GM18499 (cell line): ENCODE results near the gene TOP3A.

Experiments used
- ATAC-seq: cut with Tn5 transposase; IDR thresholded peaks from one replicate; pipeline ENCODE4 v1.9.1; 2021; ENCODE audit warnings: moderate number of reproducible peaks; ENCODE audit not compliant: insufficient read depth, unreplicated experiment

TOP3A gene

DNA sequence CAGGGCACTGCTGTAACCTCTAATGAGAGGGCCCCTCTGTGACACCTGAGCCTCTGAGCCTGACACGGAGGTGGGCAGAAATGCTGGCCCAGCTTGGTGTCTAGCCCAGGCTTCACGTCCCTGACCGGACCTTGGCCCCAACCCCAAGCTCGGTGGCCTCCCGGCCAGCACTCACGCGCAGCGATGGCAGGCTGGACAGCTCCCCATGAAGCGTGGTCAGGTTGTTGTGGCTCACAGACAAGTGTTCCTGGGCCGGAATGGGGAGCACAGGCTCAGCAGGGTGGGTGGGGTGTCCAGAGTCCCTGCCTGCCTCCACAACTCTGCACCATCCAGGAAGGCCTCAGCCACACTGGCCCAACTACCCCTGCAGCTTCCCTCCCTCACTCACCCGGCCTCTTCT lies 58.4 kb downstream of the TOP3A start:
- no peak for ATAC-seq

GRCh38 chr17:18254888-18255649 lies 59.7 kb downstream of the TOP3A start:
- ATAC-seq, result no peak

DNA sequence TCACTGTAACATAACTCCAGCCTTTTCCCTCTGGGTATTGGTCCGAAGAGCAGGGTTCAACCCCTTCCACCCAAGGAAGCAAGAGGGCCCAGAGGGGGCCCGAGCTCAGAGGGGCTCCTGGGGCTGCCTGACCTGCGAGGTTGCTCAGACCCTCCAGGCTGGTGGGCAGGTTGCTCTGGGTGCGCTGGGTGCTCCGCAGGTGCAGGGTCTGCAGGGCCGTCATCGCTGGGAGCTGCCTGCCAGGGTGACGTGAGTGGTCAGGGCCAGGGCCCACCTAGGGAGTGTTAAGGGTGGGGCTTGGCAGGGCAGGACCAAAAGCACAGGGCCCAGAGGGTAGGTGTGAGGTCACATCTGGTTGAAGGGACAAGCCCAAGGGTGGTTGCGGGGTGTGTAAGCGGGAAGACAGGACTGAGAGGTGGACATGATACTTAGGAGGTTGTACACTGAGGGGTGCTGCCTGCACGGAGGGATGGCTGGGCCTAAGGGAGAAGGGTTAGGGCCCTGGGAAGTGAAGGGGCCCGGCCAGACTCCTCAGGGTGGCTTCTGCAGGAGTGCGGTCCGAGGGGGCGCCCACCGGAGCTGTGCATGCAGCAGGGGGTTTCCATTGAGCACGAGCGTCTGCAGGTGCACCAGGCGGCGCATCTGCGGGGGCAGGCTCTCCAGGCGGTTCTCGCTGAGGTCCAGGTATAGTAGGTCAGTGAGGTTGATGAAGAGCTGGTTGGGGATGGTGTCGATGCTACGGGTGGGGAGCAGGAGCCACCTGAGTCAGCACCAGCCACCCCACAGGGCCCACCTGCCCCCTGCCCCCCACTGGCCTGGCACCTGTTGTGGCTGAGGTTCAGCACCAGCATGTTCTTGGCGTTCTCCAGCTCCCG lies 60.6 kb downstream of the TOP3A start:
- no peak for ATAC-seq

- ATAC-seq, result no peak
Observed at GRCh38 chr17:18253187-18253884, 61.5 kb downstream of the TOP3A start.

GRCh38 chr17:18252160-18252559 lies 62.6 kb downstream of the TOP3A start:
- no peak for ATAC-seq

DNA sequence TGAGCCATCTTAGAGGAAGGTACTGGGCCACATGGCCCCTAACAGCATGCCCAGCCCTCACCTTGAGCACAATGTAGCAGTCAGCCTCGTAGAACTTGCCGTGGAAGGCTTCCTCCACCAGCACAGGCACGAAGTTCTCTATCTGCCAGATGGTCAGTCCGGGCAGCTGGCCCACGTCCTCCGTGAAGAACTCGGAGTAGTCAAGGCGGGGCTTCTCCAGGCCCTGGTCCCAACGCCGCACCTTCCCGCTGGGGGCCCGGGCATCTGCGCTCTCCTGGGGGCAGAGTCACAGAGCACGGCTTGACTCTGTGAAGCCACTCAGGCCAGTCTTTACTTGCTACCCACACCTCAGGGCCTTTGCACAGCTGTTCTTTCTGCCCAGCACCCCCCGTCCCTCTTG lies 63.6 kb downstream of the TOP3A start:
- ATAC-seq, result no peak

DNA sequence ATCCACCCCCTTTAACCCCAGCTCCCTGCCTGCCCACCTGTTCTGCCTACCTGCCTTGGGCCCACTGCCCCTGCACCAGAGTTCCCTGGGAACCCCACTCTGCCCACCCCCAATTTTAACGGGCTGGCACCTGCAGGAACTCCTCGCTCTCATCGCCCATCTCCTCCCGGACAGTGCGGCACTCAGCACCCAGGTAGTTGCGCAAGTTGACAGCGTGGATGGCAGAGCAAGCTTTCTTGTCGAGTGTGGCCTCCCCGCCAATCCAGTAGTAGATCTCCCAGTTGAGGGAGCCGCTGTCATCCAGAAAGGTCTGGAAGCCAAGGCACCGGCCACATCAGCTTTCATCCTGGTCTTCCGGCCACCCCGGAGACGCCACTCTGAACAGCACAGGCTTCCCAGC lies 64.1 kb downstream of the TOP3A start:
- ATAC-seq, result no peak

GRCh38 chr17:18250259-18250658 lies 64.5 kb downstream of the TOP3A start:
- no peak for ATAC-seq

GRCh38 chr17:18248811-18249210 lies 66.0 kb downstream of the TOP3A start:
- no peak for ATAC-seq

GRCh38 chr17:18248300-18248731 lies 66.5 kb downstream of the TOP3A start:
- no peak for ATAC-seq

- ATAC-seq, result no peak
Observed at GRCh38 chr17:18247613-18248001, 67.2 kb downstream of the TOP3A start.

DNA sequence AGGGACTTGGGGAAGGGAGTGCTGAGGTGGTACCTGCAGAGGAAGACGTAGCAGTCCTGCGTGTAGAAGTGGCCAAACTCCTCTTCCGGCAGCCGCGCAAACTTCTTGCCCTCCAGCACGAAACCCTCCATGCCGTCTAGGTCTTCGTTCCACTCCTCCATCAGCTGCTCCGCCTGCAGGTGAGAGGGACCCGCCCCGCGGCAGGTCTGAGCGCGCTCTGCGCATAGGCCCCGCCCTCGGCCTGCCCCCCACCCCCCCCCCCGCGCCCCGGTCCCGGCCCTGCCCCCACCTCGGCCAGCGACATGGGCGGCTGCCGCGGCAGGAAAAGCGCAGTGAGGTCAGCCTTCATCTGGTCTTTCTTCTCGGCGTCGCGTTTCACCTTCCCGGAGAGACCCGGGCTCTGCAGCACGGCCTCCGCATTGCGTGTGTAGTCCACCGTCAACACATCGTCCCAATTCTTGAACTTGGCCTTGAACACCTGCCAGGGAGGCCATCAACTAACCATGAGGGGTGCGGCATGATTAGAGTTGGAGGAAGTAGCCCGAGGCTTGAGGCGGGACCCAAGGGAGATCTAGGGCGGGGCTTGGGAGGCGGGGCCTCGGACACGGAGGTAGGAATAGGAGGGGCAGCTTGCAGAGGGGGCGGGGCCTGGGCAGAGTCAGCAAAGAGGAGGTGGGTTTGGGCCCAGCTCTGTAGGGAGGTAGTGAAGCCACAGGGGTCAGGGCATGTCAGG lies 67.7 kb downstream of the TOP3A start:
- no peak for ATAC-seq

DNA sequence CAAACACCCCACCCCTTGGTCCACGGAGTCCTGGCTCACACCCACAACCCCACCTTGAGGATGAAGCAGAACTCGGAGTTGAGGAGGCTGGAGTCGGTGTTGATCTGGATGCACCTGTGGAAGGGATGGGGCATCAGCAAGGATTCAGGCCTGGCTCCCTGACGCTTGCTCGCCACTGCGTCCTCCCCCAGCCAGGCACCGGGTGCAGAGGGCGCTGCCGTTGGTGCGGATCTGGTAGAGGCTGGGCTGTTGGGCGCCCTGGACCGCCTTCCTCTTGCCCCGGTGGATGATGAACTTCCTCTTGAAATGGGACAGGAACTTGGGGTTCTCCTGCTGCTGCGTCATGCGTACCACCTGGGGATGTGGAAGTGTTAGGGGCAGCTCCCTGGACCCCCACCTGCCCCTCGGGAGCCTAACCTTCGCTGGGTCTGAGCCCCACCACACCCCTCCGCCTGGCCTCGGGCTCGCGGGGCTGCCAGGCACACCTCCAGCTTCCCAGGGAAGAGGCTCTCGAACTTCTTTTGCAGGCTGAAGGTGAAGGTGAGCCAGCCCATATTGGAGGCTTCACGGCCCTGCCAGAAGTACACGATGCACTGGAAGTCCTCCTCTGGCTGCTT lies 68.6 kb downstream of the TOP3A start:
- ATAC-seq, result no peak

DNA sequence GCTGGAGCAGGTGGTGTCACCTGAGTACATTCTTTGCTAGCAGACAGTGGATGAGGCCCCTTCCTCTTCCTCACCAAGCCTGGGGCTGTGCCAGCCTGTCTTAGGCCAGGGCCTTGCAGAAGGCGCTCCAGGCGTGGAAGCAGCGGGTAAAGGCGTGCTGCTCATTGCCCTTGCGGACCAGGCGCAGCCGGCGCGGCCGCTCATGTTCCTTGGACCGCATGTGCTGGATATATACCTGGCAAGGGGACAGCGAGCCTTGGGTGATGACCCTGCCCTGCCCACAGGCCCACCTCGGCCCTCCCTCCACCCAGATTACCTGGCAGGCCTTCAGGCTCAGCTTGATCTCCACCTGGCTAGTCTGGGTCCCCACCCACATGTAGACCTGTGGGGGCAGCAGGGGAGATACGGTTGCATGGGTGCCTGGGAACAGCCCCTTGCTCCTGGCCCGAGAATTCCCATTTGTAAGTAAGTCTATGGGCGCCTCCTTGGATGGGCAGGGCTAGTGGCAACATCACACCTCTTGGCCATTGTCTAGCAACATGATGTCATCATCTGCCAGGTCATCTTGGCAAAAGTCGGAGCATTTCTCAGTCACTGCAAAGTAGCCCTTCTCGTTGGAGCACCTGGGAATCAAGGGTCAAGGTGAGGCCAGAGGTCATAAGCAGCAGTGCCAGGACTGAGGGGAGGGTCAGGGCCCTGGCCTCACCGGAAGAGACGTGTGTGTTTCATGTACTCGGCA lies 69.6 kb downstream of the TOP3A start:
- no peak for ATAC-seq

- ATAC-seq, result no peak
Observed at GRCh38 chr17:18241229-18241871, 73.4 kb downstream of the TOP3A start.

DNA sequence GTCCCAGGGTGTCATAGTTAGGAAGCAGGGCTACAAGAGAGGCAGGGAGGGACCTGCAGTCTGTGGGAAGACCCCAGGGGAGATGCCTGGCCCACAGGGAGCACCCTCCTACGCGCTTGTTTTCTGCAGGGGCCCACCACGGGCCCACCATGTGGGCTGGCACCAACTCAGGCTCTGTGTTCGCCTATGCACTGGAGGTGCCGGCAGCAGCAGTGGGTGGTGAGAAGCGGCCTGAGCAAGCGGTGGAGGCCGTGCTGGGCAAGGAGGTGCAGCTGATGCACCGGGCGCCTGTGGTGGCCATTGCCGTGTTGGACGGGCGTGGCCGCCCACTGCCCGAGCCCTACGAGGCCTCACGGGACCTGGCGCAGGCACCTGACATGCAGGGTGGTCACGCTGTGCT lies 74.3 kb downstream of the TOP3A start:
- ATAC-seq, result no peak

- no peak for ATAC-seq
Observed at GRCh38 chr17:18238299-18238698, 76.5 kb downstream of the TOP3A start.

- ATAC-seq, result no peak
Observed at GRCh38 chr17:18237461-18237860, 77.3 kb downstream of the TOP3A start.

DNA sequence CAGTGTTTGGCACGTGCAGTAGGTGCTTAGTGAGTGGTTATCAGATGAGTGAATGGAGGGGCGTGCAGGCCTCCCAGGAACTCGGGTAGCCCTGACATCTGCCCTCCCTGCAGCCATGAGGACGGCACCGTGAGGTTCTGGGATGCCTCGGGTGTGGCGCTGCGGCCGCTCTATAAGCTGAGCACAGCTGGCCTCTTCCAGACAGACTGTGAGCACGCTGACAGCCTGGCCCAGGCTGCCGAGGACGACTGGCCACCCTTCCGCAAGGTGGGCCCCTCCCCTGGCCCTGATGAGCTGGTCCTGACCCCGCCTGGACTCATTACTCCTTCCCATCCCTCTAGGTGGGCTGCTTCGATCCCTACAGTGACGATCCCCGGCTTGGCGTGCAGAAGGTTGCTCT lies 78.3 kb downstream of the TOP3A start:
- no peak for ATAC-seq
